Sigmoid colon (tissue), 4 donors: Measurements from ENCODE around the gene DACT2.

Experiments used
- CTCF ChIP-seq, 4 experiments: fragments of 450-650 bp in 3 of 4; fragments of 200-600 bp in 1 of 4; IDR thresholded peaks; one replicate each; pipeline ENCODE4 v1.5.1; 2016 to 2019; ENCODE audit warnings: antibody characterized with exemption in 4 of 4, mild to moderate bottlenecking in 3 of 4, moderate library complexity in 2 of 4
- POLR2AphosphoS5 ChIP-seq, 4 donors: sonication (generic); formaldehyde crosslinking; IDR thresholded peaks; one replicate each; pipeline ENCODE4 v1.6.1; 2017; ENCODE audit warnings: antibody characterized with exemption in 4 of 4

GRCh38 chr6:168330403-168330802 is 10.8 kb upstream of the DACT2 start:
- TF ChIP-seq POLR2AphosphoS5 (IDR thresholded peaks at IDR 0.05): no peak
- TF ChIP-seq CTCF (IDR thresholded peaks at IDR 0.05): no peak
